K562 (cell line): ENCODE measurements around the gene CCDC70. TPM values are rescaled to one million over a fixed set of nuclear protein-coding genes. Genes with fewer than 3 reads are reported as not detected.

Source experiments
- ATAC-seq: fragments of 200-7000 bp; cut with Tn5 transposase; 3 replicates; pipeline ENCODE4 v1.9.1; 2020; ENCODE audit warnings: moderate library complexity
- BruUV-seq: library from RNA; stranded (reverse); fragments of 400-500 nt; replicated peaks from 2 replicates; lab custom pipeline; 2021; lab: Mats Ljungman, UMichigan
- CTCF ChIA-PET: fragments of 300-600 bp; formaldehyde crosslinking; extraction: SDS; loops from one replicate; lab custom pipeline; 2021; ENCODE audit warnings: low intra/inter-chr PET ratio; lab: Yijun Ruan, JAX
- POLR2A ChIA-PET: fragments of 300-600, 350-650 bp; sonication (Branson Sonifier 250); formaldehyde crosslinking; extraction: SDS; loops from one replicate; lab custom pipeline; 2021; ENCODE audit warnings: antibody characterized with exemption, inconsistent platforms; lab: Yijun Ruan, JAX
- DNase-seq, 4 experiments: peaks; one replicate each; pipeline versions ENCODE4 v3.0.0 to v3.0.0-alpha.2; 2011 to 2018; ENCODE audit warnings: low spot score in 3 of 4, mixed read lengths in 3 of 4; ENCODE audit errors: extremely low read depth in 1 of 4
- FAIRE-seq: peaks from 2 replicates; lab custom pipeline; 2011; peaks lifted over from hg19 to GRCh38; lab: Jason Lieb, UNC
- H2AFZ ChIP-seq: 2 replicates; pipeline ENCODE4 v1.6.0; 2011; ENCODE audit warnings: low read depth, low read length, control low read depth, inconsistent platforms
- H3K27ac ChIP-seq: fragments of 200-600 bp; 3 replicates; pipeline ENCODE4 v1.8.0; 2011; ENCODE audit warnings: low read depth, mild to moderate bottlenecking, control low read depth, inconsistent platforms, low read length, moderate library complexity, mixed read lengths; ENCODE audit errors: extremely low read depth
- H3K27me3 ChIP-seq, 2 experiments: fragments of 300-600 bp in 1 of 2; 2 replicates in 1 of 2; 3 replicates in 1 of 2; pipeline versions ENCODE4 v1.6.0 to v1.8.0; 2011; ENCODE audit warnings: inconsistent platforms in 2 of 2, low read length in 2 of 2, mild to moderate bottlenecking in 1 of 2, mixed read lengths in 1 of 2, moderate library complexity in 1 of 2; ENCODE audit not compliant: control insufficient read depth in 2 of 2, insufficient read depth in 2 of 2
- H3K36me3 ChIP-seq: fragments of 300-600 bp; 3 replicates; pipeline ENCODE4 v1.8.0; 2011; ENCODE audit warnings: mild to moderate bottlenecking, low read length, inconsistent platforms; ENCODE audit not compliant: control insufficient read depth, insufficient read depth
- H3K4me1 ChIP-seq, 2 experiments: fragments of 200-600 bp in 1 of 2; replicated peaks in 1 of 2; 2 replicates in 1 of 2; 3 replicates in 1 of 2; pipeline versions ENCODE4 v1.5.1 to v1.8.0; 2011; ENCODE audit warnings: inconsistent platforms in 2 of 2, low read length in 2 of 2, mild to moderate bottlenecking in 1 of 2, mixed read lengths in 1 of 2, moderate library complexity in 1 of 2; ENCODE audit not compliant: control insufficient read depth in 2 of 2, insufficient read depth in 2 of 2
- H3K4me2 ChIP-seq: 2 replicates; pipeline ENCODE4 v1.6.1; 2011; ENCODE audit warnings: low read length, control low read depth, inconsistent platforms, mixed read lengths; ENCODE audit not compliant: insufficient read depth
- H3K4me3 ChIP-seq: fragments of 200-600 bp; sonication (generic), shearing (Covaris generic); 2 replicates; pipeline ENCODE4 v1.5.1; 2016; ENCODE audit warnings: control low read depth, inconsistent platforms
- H3K79me2 ChIP-seq: fragments of 200-600 bp; 3 replicates; pipeline ENCODE4 v1.8.0; 2011; ENCODE audit warnings: low read length, inconsistent platforms; ENCODE audit not compliant: control insufficient read depth, insufficient read depth
- H3K9ac ChIP-seq, 2 experiments: 2 replicates each; pipeline versions ENCODE4 v1.6.0 to v1.6.1; 2011; ENCODE audit warnings: low read depth in 2 of 2, low read length in 2 of 2, control low read depth in 1 of 2, inconsistent platforms in 1 of 2, mild to moderate bottlenecking in 1 of 2, mixed read lengths in 1 of 2; ENCODE audit not compliant: insufficient read depth in 1 of 2
- H3K9me1 ChIP-seq: one replicate; pipeline ENCODE4 v1.6.0; 2011; ENCODE audit warnings: inconsistent platforms, mild to moderate bottlenecking, low read length, moderate library complexity; ENCODE audit not compliant: control insufficient read depth, insufficient read depth
- H3K9me3 ChIP-seq: replicated peaks from 2 replicates; pipeline ENCODE4 v1.5.1; 2011; ENCODE audit warnings: low read depth, low read length, inconsistent platforms; ENCODE audit not compliant: control insufficient read depth, insufficient read depth
- H4K20me1 ChIP-seq: replicated peaks from 2 replicates; pipeline ENCODE4 v1.6.1; 2011; ENCODE audit warnings: low read length, inconsistent platforms, mixed read lengths; ENCODE audit not compliant: control insufficient read depth, insufficient read depth
- KLF1 ChIP-seq: fragments of 450-650 bp; IDR thresholded peaks from 2 replicates; pipeline ENCODE4 v1.6.1; 2016; ENCODE audit warnings: missing genetic modification characterization, missing compliant biosample characterization
- MYBL2 ChIP-seq, 2 experiments: fragments of 450-650 bp in 1 of 2; sonication (generic) in 1 of 2; formaldehyde crosslinking in 1 of 2; IDR thresholded peaks; 2 replicates each; pipeline versions ENCODE4 v1.6.1 to v1.8.1; 2017 to 2022; ENCODE audit warnings: borderline replicate concordance in 1 of 2, inconsistent platforms in 1 of 2, low read depth in 1 of 2, mild to moderate bottlenecking in 1 of 2, missing genetic modification reagents in 1 of 2, moderate library complexity in 1 of 2
- NCOA4 ChIP-seq: fragments of 450-650 bp; IDR thresholded peaks from 2 replicates; pipeline ENCODE4 v1.6.1; 2018; ENCODE audit warnings: mild to moderate bottlenecking; ENCODE audit not compliant: partially characterized antibody
- TAF9B ChIP-seq: fragments of 450-650 bp; IDR thresholded peaks from 2 replicates; pipeline ENCODE4 v1.6.1; 2018; ENCODE audit warnings: mild to moderate bottlenecking; ENCODE audit not compliant: partially characterized antibody
- TEAD2 ChIP-seq: fragments of 450-650 bp; IDR thresholded peaks from 2 replicates; pipeline ENCODE4 v1.6.1; 2016; ENCODE audit warnings: missing genetic modification characterization, control low read depth, missing compliant biosample characterization
- U2AF2 ChIP-seq: fragments of 200-400 bp; formaldehyde crosslinking; optimal IDR thresholded peaks from 2 replicates; pipeline ENCODE3; 2017; ENCODE audit warnings: low read depth, mild to moderate bottlenecking, low read length
- WGBS: fragments of 100-300 bp; shearing (Covaris generic); methylation state at CpG from one replicate; pipeline ENCODE4 v1.1.6; 2016; ENCODE audit warnings: low coverage, mixed read lengths; ENCODE audit not compliant: insufficient coverage; ENCODE audit errors: missing lambda C conversion rate; 5-methylcytosine and 5-hydroxymethylcytosine counted together
- in situ Hi-C: fragments of 300-500 bp; cut with MboI; formaldehyde crosslinking; loops from 4 replicates; pipeline ENCODE4 v1.15.0; 2018; ENCODE audit warnings: inconsistent platforms, mixed read lengths
- intact Hi-C: fragments of 100-400 bp; cut with micrococcal nuclease; formaldehyde crosslinking; loops from 2 replicates; pipeline ENCODE4 v1.14.2; 2022
- polyA plus RNA-seq, 8 experiments: library from polyadenylated mRNA; depleted of rRNA in 4 of 8; stranded (reverse) in 5 of 8; unstranded in 3 of 8; fragments of >200 nt; fragmentation: Nextera tagmentation in 2 of 8; fragmentation: Illumina TruSeq in 1 of 8; extraction: Ambion mirVana in 2 of 8; extraction: Trizol in 1 of 8; gene quantifications; 2 replicates each; pipeline versions ENCODE4 v1.2.1 to v1.2.3, GENCODE V29; 2011 to 2014; ENCODE audit warnings: inconsistent platforms in 1 of 8, missing spikeins in 1 of 8
- total RNA-seq, 7 experiments: library from RNA; depleted of rRNA in 6 of 7; stranded (reverse); fragments of >200 nt in 6 of 7; fragmentation: Illumina TruSeq in 2 of 7; extraction: Trizol in 2 of 7; gene quantifications; 2 replicates each; pipeline versions ENCODE4 v1.2.1 to v1.2.3, GENCODE V29; 2011 to 2021; ENCODE audit warnings: low replicate concordance in 1 of 7
- TF ChIP-seq, protein P1 (sequence below): fragments of 250-450 bp; sonication (Bioruptor Pico); IDR thresholded peaks from 2 replicates; pipeline ENCODE4 v1.5.1; 2021; ENCODE audit warnings: mild to moderate bottlenecking
- TF ChIP-seq, protein P2 (sequence below): IDR thresholded peaks from 2 replicates; pipeline ENCODE4 v1.6.1; 2011; ENCODE audit warnings: borderline replicate concordance, low read depth, mild to moderate bottlenecking, moderate library complexity, low read length; ENCODE audit not compliant: insufficient read depth, poor library complexity, severe bottlenecking
- TF ChIP-seq, protein P3 (sequence below), 3 experiments: IDR thresholded peaks in 2 of 3; conservative IDR thresholded peaks in 1 of 3; 2 replicates each; pipeline ENCODE4 v1.5.1; 2011 to 2012; ENCODE audit warnings: low read length in 3 of 3, mild to moderate bottlenecking in 3 of 3, control low read depth in 2 of 3, improper control_type of control experiment in 1 of 3, inconsistent platforms in 1 of 3, low read depth in 1 of 3, mixed read lengths in 1 of 3, moderate library complexity in 1 of 3; ENCODE audit not compliant: insufficient read depth in 2 of 3

CCDC70 gene
- total and polyA plus RNA-seq, 9 of the 15 experiments (the other 6 are each of a cell fraction or from before 2014, with no cell fraction given), result not detected

DNA sequence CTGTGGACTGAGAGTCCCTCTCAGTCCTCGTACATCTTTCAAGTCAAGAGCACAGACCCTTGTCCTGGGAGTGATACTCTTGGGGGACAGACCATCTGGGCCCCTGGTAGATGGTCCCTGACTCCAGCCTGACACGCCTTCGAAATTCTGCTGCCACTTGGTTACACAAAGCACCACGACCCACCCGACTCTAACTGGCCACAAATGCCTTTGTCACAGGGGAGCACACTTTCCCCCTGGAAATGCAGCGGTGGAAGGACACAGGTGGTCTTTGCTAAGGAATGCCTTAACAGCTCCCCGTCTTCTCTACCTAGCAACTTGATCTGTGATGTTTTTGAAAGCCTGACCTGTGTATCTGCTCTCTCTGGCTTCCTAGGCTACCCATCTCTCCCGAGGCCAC, 44.1 kb upstream of the CCDC70 start (continued):
- TF ChIP-seq, protein P1, sequence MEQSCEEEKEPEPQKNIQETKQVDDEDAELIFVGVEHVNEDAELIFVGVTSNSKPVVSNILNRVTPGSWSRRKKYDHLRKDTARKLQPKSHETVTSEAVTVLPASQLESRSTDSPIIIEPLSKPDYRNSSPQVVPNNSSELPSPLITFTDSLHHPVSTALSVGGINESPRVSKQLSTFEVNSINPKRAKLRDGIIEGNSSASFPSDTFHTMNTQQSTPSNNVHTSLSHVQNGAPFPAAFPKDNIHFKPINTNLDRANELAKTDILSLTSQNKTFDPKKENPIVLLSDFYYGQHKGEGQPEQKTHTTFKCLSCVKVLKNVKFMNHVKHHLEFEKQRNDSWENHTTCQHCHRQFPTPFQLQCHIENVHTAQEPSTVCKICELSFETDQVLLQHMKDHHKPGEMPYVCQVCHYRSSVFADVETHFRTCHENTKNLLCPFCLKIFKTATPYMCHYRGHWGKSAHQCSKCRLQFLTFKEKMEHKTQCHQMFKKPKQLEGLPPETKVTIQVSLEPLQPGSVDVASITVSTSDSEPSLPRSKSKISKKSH (CRISPR knock-in tag), result no peak
- TF ChIP-seq U2AF2 (no peak), TAF9B (no peak)

DNA sequence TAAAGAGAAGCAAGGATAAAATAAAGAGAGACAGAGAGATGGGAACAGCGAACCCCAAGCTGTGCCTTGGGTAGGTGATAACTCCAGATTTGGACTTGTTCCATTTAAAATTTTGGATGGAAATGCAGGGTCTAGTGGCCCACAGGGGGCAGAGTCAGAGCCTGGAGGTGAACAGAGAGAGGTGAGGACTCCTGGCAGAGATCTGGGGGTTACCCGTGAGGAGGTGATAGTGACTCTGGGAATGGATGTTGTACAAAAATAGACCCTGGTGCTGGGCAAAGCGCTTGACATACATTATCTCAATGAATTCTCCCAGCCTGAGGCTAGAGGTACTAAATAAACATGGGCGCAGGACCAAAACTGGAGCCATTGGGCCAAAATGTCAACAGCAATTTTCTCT, 43.5 kb upstream of the CCDC70 start:
- Histone ChIP-seq H3K27ac (no peak overlapping the region), H3K9me1 (no peaks in the 10 kb centered on the region), H3K9ac (no peak overlapping the region), H3K9me3 (no peaks in the 10 kb centered on the region), H3K4me2 (no peak overlapping the region), H3K79me2 (no peaks in the 10 kb centered on the region), H3K4me3 (no peak overlapping the region), H4K20me1 (no peaks in the 10 kb centered on the region; the same call in 1 of the 2 replicates), H3K4me1 (peaks cover 3 to 11% of the 10 kb centered on the region in 2 experiments; a peak in 3 of 5 replicates), H3K27me3 (peaks cover 3 to 40% of the 10 kb centered on the region in 2 experiments; a peak in 4 of 5 replicates), H2AFZ (no peak overlapping the region), H3K36me3 (no peaks in the 10 kb centered on the region)
- POLR2A ChIA-PET, result interaction anchor here (0.5 kb wide), 1 partner anchor 15 kb away, joined by 3 read pairs; no protein-coding TSS in a partner anchor
- no peak for ATAC-seq
- CTCF ChIA-PET, result no interaction called here
- intact Hi-C loops (no loop called here), in situ Hi-C loops (no loop called here)
- no peak for FAIRE-seq
- 28% methylated on average over 4 of the region's 4 CpGs for WGBS
- BruUV-seq, result no TSS peak
- DNase-seq, result no peak
- no peak for TF ChIP-seq TEAD2 (tag)
- no peak for TF ChIP-seq MYBL2 (IDR thresholded peaks at IDR 0.05; ENCODE audit: low read depth)
- TF ChIP-seq MYBL2 (CRISPR knock-in tag; IDR thresholded peaks at IDR 0.05; ENCODE audit: borderline replicate concordance), result no peak
- TF ChIP-seq KLF1, result no peak
- TF ChIP-seq, protein P2, sequence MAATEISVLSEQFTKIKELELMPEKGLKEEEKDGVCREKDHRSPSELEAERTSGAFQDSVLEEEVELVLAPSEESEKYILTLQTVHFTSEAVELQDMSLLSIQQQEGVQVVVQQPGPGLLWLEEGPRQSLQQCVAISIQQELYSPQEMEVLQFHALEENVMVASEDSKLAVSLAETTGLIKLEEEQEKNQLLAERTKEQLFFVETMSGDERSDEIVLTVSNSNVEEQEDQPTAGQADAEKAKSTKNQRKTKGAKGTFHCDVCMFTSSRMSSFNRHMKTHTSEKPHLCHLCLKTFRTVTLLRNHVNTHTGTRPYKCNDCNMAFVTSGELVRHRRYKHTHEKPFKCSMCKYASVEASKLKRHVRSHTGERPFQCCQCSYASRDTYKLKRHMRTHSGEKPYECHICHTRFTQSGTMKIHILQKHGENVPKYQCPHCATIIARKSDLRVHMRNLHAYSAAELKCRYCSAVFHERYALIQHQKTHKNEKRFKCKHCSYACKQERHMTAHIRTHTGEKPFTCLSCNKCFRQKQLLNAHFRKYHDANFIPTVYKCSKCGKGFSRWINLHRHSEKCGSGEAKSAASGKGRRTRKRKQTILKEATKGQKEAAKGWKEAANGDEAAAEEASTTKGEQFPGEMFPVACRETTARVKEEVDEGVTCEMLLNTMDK, result peak; percentile 33
- TF ChIP-seq, protein P3, sequence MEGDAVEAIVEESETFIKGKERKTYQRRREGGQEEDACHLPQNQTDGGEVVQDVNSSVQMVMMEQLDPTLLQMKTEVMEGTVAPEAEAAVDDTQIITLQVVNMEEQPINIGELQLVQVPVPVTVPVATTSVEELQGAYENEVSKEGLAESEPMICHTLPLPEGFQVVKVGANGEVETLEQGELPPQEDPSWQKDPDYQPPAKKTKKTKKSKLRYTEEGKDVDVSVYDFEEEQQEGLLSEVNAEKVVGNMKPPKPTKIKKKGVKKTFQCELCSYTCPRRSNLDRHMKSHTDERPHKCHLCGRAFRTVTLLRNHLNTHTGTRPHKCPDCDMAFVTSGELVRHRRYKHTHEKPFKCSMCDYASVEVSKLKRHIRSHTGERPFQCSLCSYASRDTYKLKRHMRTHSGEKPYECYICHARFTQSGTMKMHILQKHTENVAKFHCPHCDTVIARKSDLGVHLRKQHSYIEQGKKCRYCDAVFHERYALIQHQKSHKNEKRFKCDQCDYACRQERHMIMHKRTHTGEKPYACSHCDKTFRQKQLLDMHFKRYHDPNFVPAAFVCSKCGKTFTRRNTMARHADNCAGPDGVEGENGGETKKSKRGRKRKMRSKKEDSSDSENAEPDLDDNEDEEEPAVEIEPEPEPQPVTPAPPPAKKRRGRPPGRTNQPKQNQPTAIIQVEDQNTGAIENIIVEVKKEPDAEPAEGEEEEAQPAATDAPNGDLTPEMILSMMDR (IDR thresholded peaks at IDR 0.05 in 2 of 3, conservative IDR thresholded peaks at IDR 0.05 in 1 of 3; ENCODE audit: insufficient read depth in 2 of 3, low read depth in 1 of 3, low read length in 3 of 3), result 0 out of 6 replicates have a peak, but pooled peaks of 1 of the 3 experiments have one; percentile 13
- no peak for TF ChIP-seq NCOA4
